ENCODE data around the gene MTG2.

The MTG2 gene

GRCh38 chr20:62182469-62183425, at the start of gene MTG2:
Gene MTG2, plus strand, starts transcription at chr20:62183028. Its CDS starts 10,393 bp downstream, at chr20:62193421.
- DNase-seq (ENCODE audit: low spot score) = peak; percentile 93

- DNase-seq (ENCODE audit: low spot score) = no peak
Measured at GRCh38 chr20:62133051-62133845, 49.6 kb upstream of the MTG2 start.

- DNase-seq (ENCODE audit: low spot score) = no peak
Measured at GRCh38 chr20:62133864-62134263, 49.0 kb upstream of the MTG2 start.

- no peak for DNase-seq (ENCODE audit: low spot score)
Measured at GRCh38 chr20:62134735-62135231, 48.0 kb upstream of the MTG2 start.

- no peak for DNase-seq (ENCODE audit: low spot score)
Measured at GRCh38 chr20:62135573-62136266, 47.1 kb upstream of the MTG2 start.

- peak; percentile 71 for DNase-seq (ENCODE audit: low spot score)
Measured at GRCh38 chr20:62136283-62137091, 46.3 kb upstream of the MTG2 start.

DNA sequence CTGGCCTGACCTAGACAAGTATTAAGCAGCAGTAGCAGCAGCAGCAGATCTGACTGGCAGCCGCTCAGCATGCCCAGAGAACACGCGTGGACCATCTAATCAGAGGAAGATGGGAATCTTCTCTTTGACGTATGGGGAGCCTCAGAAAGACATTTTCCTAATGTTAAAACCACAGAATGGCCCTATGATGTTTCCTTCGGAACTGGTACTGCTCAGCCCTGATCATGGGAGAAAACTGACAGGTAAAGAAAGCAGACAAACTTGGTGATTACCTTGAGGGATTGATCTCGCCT, 45.8 kb upstream of the MTG2 start:
- DNase-seq (ENCODE audit: low spot score) = no peak

- no peak for DNase-seq (ENCODE audit: low spot score)
Measured at GRCh38 chr20:62137478-62138203, 45.2 kb upstream of the MTG2 start.

DNA sequence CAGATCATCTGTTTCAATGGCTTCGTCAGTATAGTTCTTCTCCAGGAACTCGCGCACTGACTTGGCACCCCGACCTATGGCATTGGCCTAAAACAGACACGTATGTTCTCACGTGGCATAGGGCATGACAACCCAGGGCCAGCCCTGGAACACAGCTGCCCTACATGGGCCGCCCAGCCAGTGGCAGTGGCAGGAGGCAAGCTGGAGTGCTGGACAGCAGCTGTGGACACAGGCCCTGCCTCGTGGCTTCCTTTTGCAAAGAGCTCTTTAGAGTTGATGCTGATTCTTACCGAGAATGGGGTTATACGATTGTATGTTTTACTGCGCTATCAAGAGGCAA, 44.7 kb upstream of the MTG2 start:
- no peak for DNase-seq (ENCODE audit: low spot score)

GRCh38 chr20:62138912-62139311, 43.9 kb upstream of the MTG2 start:
- no peak for DNase-seq (ENCODE audit: low spot score)

DNA sequence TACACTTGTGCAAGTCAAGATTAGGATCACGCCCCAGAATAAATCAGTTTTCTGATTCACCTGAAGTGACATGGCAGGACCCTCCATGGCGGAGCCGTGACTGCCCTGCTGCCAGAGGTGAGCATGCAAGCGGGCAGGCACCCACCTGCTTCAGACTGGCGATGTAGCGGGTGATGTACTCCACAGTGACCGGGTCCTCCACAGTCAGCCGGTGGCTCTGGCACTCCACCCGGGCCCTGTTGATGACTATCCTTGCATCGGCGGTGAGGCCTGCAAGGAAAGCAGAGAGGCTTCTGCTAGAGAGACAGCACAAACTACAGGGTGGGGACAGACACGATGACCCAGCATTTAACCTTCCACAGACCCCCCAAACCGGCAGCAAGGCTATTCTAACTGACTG, 43.2 kb upstream of the MTG2 start:
- DNase-seq (ENCODE audit: low spot score) = no peak

- no peak for DNase-seq (ENCODE audit: low spot score)
Measured at GRCh38 chr20:62141043-62141396, 41.8 kb upstream of the MTG2 start.

DNA sequence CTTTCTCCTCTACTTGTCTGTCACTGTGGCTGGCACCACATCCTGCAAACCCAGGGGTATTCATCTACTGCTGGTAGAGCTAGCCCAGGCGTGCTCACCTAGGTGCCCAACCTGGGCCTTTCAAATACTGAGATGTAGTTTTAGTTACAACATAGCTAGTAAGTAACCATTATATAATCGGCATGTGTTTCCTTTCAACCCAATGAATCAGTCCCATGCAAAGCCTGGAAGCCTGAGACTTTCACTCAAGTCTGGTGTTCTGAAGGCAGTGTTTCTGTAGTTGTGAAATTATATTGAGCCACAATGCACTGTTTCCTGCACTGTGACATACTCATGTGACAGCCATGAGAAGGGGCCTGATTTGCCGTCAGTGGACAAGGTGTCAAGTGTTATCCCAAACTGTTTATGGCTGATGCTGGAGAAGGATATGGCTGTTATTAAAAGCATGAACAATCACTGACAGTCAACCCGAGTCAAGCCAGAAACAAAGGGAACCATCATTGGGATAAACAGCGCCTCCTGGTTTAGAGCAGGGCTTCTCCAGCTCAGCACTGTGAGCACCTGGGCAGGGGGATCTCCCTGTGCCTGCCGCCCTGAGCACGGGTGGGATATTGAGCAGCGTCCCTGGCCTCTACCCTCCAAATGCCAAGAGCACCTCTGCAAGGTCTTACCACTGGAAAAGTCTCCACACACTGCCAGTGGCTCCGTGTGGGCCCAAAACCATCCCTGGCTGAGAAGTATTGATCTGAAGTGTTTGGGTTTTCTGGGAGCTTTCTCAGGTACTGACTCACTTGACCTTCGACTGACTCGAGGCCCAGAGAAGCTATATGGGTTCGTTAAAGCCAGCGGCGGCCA, 41.2 kb upstream of the MTG2 start:
- DNase-seq (ENCODE audit: low spot score) = peak; percentile 10

GRCh38 chr20:62142252-62143080, 40.4 kb upstream of the MTG2 start:
- DNase-seq (ENCODE audit: low spot score) = no peak

GRCh38 chr20:62143081-62143956, 39.5 kb upstream of the MTG2 start, which contains the start of the genes PSMA7 and SS18L1:
Gene PSMA7, minus strand, starts transcription at chr20:62143394. Its CDS starts 91 bp downstream, at chr20:62143303.
Gene SS18L1, plus strand, starts transcription at chr20:62143769. Its CDS starts 52 bp downstream, at chr20:62143821.
- DNase-seq (ENCODE audit: low spot score) = peak; percentile 84

GRCh38 chr20:62143957-62144825, 38.6 kb upstream of the MTG2 start:
- DNase-seq (ENCODE audit: low spot score) = peak; percentile 49

DNA sequence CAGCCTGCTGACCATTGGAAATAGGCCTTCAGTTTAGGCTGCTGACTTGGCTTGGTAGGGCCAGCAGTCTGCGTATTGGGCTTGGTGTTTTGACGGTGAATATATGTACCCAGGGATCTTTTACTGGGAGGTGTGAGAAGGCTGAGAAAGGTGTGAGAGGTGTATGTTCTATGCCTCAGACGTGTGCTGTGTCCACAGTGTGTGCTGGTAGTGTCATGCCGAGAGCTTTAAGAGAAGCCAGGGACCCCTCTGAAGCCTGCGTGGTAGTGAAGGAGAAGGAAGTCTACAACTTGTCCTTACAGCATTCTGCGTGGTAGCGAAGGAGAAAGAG, 37.2 kb upstream of the MTG2 start:
- DNase-seq (ENCODE audit: low spot score) = no peak
